ENCODE results near the gene MST1. TPM values are rescaled to one million over a fixed set of nuclear protein-coding genes. Genes with fewer than 3 reads are reported as not detected.
A peak's percentile ranks its signal among the peaks of the same experiment; 100 is the strongest.
"Not testable (repeated sequence)": the region's sequence is repeated elsewhere in the genome, so short reads cannot be mapped to it uniquely, and the experiment has no call there.

Gene MST1
- total RNA-seq, 4 donors from 2014 or later: 11.7 to 23.7 (median 17.0) TPM

GRCh38 chr3:49699281-49699979, 10.2 kb upstream of the MST1 start:
- Histone ChIP-seq H3K9me3 (no peaks in the 10 kb centered on the region), H3K27ac (no peak overlapping the region), H3K4me3 (no peak overlapping the region), H3K27me3 (no peaks in the 10 kb centered on the region), H3K36me3 (peaks cover 0 to 77% (median 15%) of the 10 kb centered on the region in 3 donors), H3K4me1 (peaks cover 0 to 9% (median 0%) of the 10 kb centered on the region in 4 donors)
- no peak for TF ChIP-seq POLR2A (IDR thresholded peaks at IDR 0.05)
- DNase-seq (ENCODE audit: low spot score in 2 of 2): no peak
- WGBS, 2 donors: 70 to 80% methylated on average over 13 to 14 of the region's 16 CpGs

GRCh38 chr3:49695350-49696015, 6.2 kb upstream of the MST1 start:
- H3K27ac ChIP-seq; DNase-seq (ENCODE audit: low spot score in 2 of 2); H3K4me3 ChIP-seq; H3K9me3 ChIP-seq; H3K27me3 ChIP-seq: not testable (repeated sequence)
- H3K36me3 ChIP-seq: peaks cover 0 to 38% (median under 1%) of the 10 kb centered on the region in 3 donors
- 75% methylated on average over 1 of the region's 4 CpGs; no CpG with 5 or more reads in 1 of the 2 donors for WGBS, 2 donors
- H3K4me1 ChIP-seq: peaks cover 0 to 20% (median 5%) of the 10 kb centered on the region in 4 donors

GRCh38 chr3:49694409-49695070, 5.3 kb upstream of the MST1 start:
- not testable (repeated sequence) for H3K27me3 ChIP-seq; DNase-seq (ENCODE audit: low spot score in 2 of 2); H3K9me3 ChIP-seq; H3K27ac ChIP-seq; H3K4me3 ChIP-seq
- WGBS, 2 donors: 36 to 54% methylated on average over 5 to 6 of the region's 6 CpGs
- H3K36me3 ChIP-seq: peaks cover 0 to 28% (median 0%) of the 10 kb centered on the region in 3 donors
- H3K4me1 ChIP-seq: peaks cover 0 to 28% (median 7%) of the 10 kb centered on the region in 4 donors

- H3K4me3 ChIP-seq; H3K9me3 ChIP-seq; H3K27me3 ChIP-seq; DNase-seq (ENCODE audit: low spot score in 2 of 2); H3K36me3 ChIP-seq; H3K27ac ChIP-seq: not testable (repeated sequence)
- H3K4me1 ChIP-seq: peaks cover 0 to 47% (median 12%) of the 10 kb centered on the region in 4 donors
- WGBS, 2 donors: 87 to 100% methylated on average over 1 to 3 of the region's 3 CpGs
Observed at GRCh38 chr3:49691481-49691880, 2.2 kb upstream of the MST1 start.

- peak overlapping the region in 1 of 4 donors; percentile 95 for H3K4me3 ChIP-seq
- WGBS, 2 donors: 82 to 96% methylated on average over 3 of the region's 3 CpGs
- H3K36me3 ChIP-seq; DNase-seq (ENCODE audit: low spot score in 2 of 2); H3K27ac ChIP-seq; H3K9me3 ChIP-seq: not testable (repeated sequence)
- peaks cover 0 to 53% (median 13%) of the 10 kb centered on the region in 4 donors for H3K4me1 ChIP-seq
- H3K27me3 ChIP-seq: peaks cover 0 to 14% of the 10 kb centered on the region in 2 donors
Observed at GRCh38 chr3:49690856-49691255, 1.6 kb upstream of the MST1 start.

GRCh38 chr3:49689908-49690624, 792 bp upstream of the MST1 start:
- not testable (repeated sequence) for DNase-seq (ENCODE audit: low spot score in 2 of 2); H3K36me3 ChIP-seq; H3K9me3 ChIP-seq
- WGBS, 2 donors: 8 to 19% methylated on average over 9 to 16 of the region's 16 CpGs
- H3K4me3 ChIP-seq: peak overlapping the region; percentile 80 to 95 (median 86)
- peaks cover 0 to 55% (median 13%) of the 10 kb centered on the region in 4 donors for H3K4me1 ChIP-seq
- H3K27ac ChIP-seq: peak overlapping the region; percentile 63 to 84 (median 79)
- H3K27me3 ChIP-seq: peaks cover 0 to 14% of the 10 kb centered on the region in 2 donors

GRCh38 chr3:49688338-49689045, 782 bp downstream of the MST1 start:
- not testable (repeated sequence) for H3K9me3 ChIP-seq; DNase-seq (ENCODE audit: low spot score in 2 of 2)
- H3K27me3 ChIP-seq: peaks cover 0 to 14% of the 10 kb centered on the region in 2 donors
- H3K36me3 ChIP-seq: peaks cover 0 to 21% (median 0%) of the 10 kb centered on the region in 3 donors
- peak overlapping the region; percentile 80 to 95 (median 86) for H3K4me3 ChIP-seq
- WGBS, 2 donors: 68 to 70% methylated on average over 4 to 7 of the region's 7 CpGs
- H3K4me1 ChIP-seq: peaks cover 0 to 51% (median 13%) of the 10 kb centered on the region in 4 donors
- peak overlapping the region; percentile 63 to 84 (median 79) for H3K27ac ChIP-seq

GRCh38 chr3:49687424-49687795, 1.9 kb downstream of the MST1 start:
- Histone ChIP-seq H3K27me3 (peaks cover 0 to 14% of the 10 kb centered on the region in 2 donors), H3K36me3 (peaks cover 0 to 32% (median 0%) of the 10 kb centered on the region in 3 donors), H3K4me1 (peaks cover 0 to 51% (median 13%) of the 10 kb centered on the region in 4 donors)
- 87 to 89% methylated on average over 6 to 9 of the region's 12 CpGs for WGBS, 2 donors
- not testable (repeated sequence) for DNase-seq (ENCODE audit: low spot score in 2 of 2); H3K9me3 ChIP-seq; H3K27ac ChIP-seq; H3K4me3 ChIP-seq

GRCh38 chr3:49686769-49687423, 2.4 kb downstream of the MST1 start:
- not testable (repeated sequence) for H3K27ac ChIP-seq; DNase-seq (ENCODE audit: low spot score in 2 of 2); H3K9me3 ChIP-seq
- peaks cover 0 to 37% (median 0%) of the 10 kb centered on the region in 3 donors for H3K36me3 ChIP-seq
- 8 to 14% methylated on average over 22 to 25 of the region's 44 CpGs for WGBS, 2 donors
- peak overlapping the region; percentile 7 to 25 (median 12) for H3K4me3 ChIP-seq
- peaks cover 0 to 49% (median 13%) of the 10 kb centered on the region in 4 donors for H3K4me1 ChIP-seq
- peaks cover 0 to 14% of the 10 kb centered on the region in 2 donors for H3K27me3 ChIP-seq

GRCh38 chr3:49686346-49686745, 2.9 kb downstream of the MST1 start:
- peaks cover 0 to 44% (median 12%) of the 10 kb centered on the region in 4 donors for H3K4me1 ChIP-seq
- H3K27me3 ChIP-seq: peaks cover 0 to 14% of the 10 kb centered on the region in 2 donors
- H3K4me3 ChIP-seq: peak overlapping the region in 3 of 4 donors; percentile 11 to 25 (median 13)
- H3K27ac ChIP-seq; DNase-seq (ENCODE audit: low spot score in 2 of 2); H3K9me3 ChIP-seq: not testable (repeated sequence)
- peaks cover 0 to 42% (median 0%) of the 10 kb centered on the region in 3 donors for H3K36me3 ChIP-seq
- WGBS, 2 donors: 0 to 2% methylated on average over 7 to 15 of the region's 29 CpGs

GRCh38 chr3:49685846-49686245, 3.4 kb downstream of the MST1 start:
- peak overlapping the region in 1 of 4 donors; percentile 25 for H3K4me3 ChIP-seq
- DNase-seq (ENCODE audit: low spot score in 2 of 2); H3K9me3 ChIP-seq; H3K27ac ChIP-seq: not testable (repeated sequence)
- peaks cover 0 to 14% of the 10 kb centered on the region in 2 donors for H3K27me3 ChIP-seq
- peaks cover 0 to 47% (median 0%) of the 10 kb centered on the region in 3 donors for H3K36me3 ChIP-seq
- H3K4me1 ChIP-seq: peaks cover 0 to 39% (median 10%) of the 10 kb centered on the region in 4 donors
- WGBS, 2 donors: 25 to 73% methylated on average over 8 to 25 of the region's 36 CpGs
